ENCODE measurements around the gene ASIP. TPM values are rescaled to one million over a fixed set of nuclear protein-coding genes. Genes with fewer than 3 reads are reported as not detected.

ASIP gene
- total and polyA plus RNA-seq, 2 of the 4 experiments (the other 2 are of a cell fraction) = not detected

GRCh38 chr20:34262488-34263288 is 21.5 kb downstream of the ASIP start:
- Histone ChIP-seq H4K5ac (ENCODE audit: low read depth, low read length) (peak overlapping the region; percentile 82), H3K27ac (ENCODE audit: insufficient read depth, low read length) (peak overlapping the region; percentile 50; the same call in 1 of the 2 replicates), H3K4ac (ENCODE audit: low read depth, low read length) (peak overlapping the region; percentile 23; the same call in 1 of the 2 replicates), H3K4me3 (ENCODE audit: insufficient read depth, low read depth, low read length) (peak overlapping the region; percentile 1; the same call in 1 of the 2 replicates), H3K18ac (ENCODE audit: low read depth, low read length) (peak overlapping the region; percentile 76), H3K14ac (replicated peaks; ENCODE audit: low read depth, low read length) (peak overlapping the region; percentile 57; the same call in 1 of the 2 replicates), H2BK5ac (ENCODE audit: low read depth, low read length, poor library complexity, severe bottlenecking) (peak overlapping the region; percentile 18), H3K79me1 (ENCODE audit: low read depth in 1 of 2, low read length in 2 of 2) (no peaks in the 10 kb centered on the region), H3K9me1 (ENCODE audit: insufficient read depth, low read length) (peaks cover 8% of the 10 kb centered on the region; the same call in 1 of the 2 replicates), H4K20me1 (ENCODE audit: insufficient read depth, low read length) (no peaks in the 10 kb centered on the region), H3K56ac (ENCODE audit: extremely low read depth, insufficient read depth, low read length) (no peak overlapping the region), H2BK20ac (ENCODE audit: low read depth, low read length) (no peak overlapping the region), H3K4me1 (ENCODE audit: control insufficient read depth, insufficient read depth, low read length) (peaks cover 14% of the 10 kb centered on the region), H3K4me2 (ENCODE audit: low read depth, low read length) (peak overlapping the region; percentile 83), H3K9ac (ENCODE audit: low read depth, low read length) (peak overlapping the region; percentile 37), H4K91ac (ENCODE audit: insufficient read depth, low read depth, low read length) (no peak overlapping the region), H3K23ac (ENCODE audit: low read depth, low read length) (peak overlapping the region; percentile 44; the same call in 1 of the 2 replicates), H3K36me3 (ENCODE audit: control insufficient read depth, insufficient read depth, low read length) (no peaks in the 10 kb centered on the region), H2BK120ac (ENCODE audit: low read depth, low read length) (peak overlapping the region; percentile 15; the same call in 1 of the 2 replicates), H3K9me3 (ENCODE audit: control insufficient read depth, insufficient read depth, low read length) (no peaks in the 10 kb centered on the region), H2AK9ac (replicated peaks; ENCODE audit: low read depth, low read length, poor library complexity) (peak overlapping the region; percentile 81), H4K8ac (ENCODE audit: low read depth in 2 of 2, low read length in 2 of 2) (peak overlapping the region in 1 of 2 experiments; percentile 64; a peak in 2 of 4 replicates), H2BK15ac (ENCODE audit: low read depth, low read length) (peak overlapping the region; percentile 24; the same call in 1 of the 3 replicates), H3K27me3 (ENCODE audit: control insufficient read depth, insufficient read depth, low read length) (no peaks in the 10 kb centered on the region), H2AFZ (replicated peaks; ENCODE audit: low read length, poor library complexity) (peak overlapping the region; percentile 78), H2AK5ac (ENCODE audit: low read depth, low read length) (peak overlapping the region; percentile 7; the same call in 1 of the 2 replicates)
- TF ChIP-seq MXI1 (IDR thresholded peaks at IDR 0.05; ENCODE audit: borderline replicate concordance, low read depth, low read length) = no peak
- no peak for TF ChIP-seq CHD1 (IDR thresholded peaks at IDR 0.05; ENCODE audit: low read depth, low read length)
- no peak for TF ChIP-seq RFX5 (IDR thresholded peaks at IDR 0.05; ENCODE audit: low read depth, low read length)
- no peak for TF ChIP-seq NFE2L2 (IDR thresholded peaks at IDR 0.05; ENCODE audit: low read depth, low read length)
- no peak for TF ChIP-seq RCOR1 (IDR thresholded peaks at IDR 0.05; ENCODE audit: insufficient replicate concordance, low read length)
- TF ChIP-seq, protein P1, sequence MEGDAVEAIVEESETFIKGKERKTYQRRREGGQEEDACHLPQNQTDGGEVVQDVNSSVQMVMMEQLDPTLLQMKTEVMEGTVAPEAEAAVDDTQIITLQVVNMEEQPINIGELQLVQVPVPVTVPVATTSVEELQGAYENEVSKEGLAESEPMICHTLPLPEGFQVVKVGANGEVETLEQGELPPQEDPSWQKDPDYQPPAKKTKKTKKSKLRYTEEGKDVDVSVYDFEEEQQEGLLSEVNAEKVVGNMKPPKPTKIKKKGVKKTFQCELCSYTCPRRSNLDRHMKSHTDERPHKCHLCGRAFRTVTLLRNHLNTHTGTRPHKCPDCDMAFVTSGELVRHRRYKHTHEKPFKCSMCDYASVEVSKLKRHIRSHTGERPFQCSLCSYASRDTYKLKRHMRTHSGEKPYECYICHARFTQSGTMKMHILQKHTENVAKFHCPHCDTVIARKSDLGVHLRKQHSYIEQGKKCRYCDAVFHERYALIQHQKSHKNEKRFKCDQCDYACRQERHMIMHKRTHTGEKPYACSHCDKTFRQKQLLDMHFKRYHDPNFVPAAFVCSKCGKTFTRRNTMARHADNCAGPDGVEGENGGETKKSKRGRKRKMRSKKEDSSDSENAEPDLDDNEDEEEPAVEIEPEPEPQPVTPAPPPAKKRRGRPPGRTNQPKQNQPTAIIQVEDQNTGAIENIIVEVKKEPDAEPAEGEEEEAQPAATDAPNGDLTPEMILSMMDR (conservative IDR thresholded peaks at IDR 0.05; ENCODE audit: low read depth, low read length) = no peak
- TF ChIP-seq FOS (IDR thresholded peaks at IDR 0.05; ENCODE audit: low read depth, low read length) = peak; percentile 33; the same call in 1 of the 2 replicates
- no peak for TF ChIP-seq POLR2A (IDR thresholded peaks at IDR 0.05; ENCODE audit: low read depth, low read length)
- no peak for TF ChIP-seq CEBPB (IDR thresholded peaks at IDR 0.05; ENCODE audit: low read depth, low read length)
- TF ChIP-seq BHLHE40 (IDR thresholded peaks at IDR 0.05; ENCODE audit: low read depth, low read length) = peak; percentile 10; the same call in 1 of the 2 replicates
- no peak for TF ChIP-seq ELK1 (IDR thresholded peaks at IDR 0.05; ENCODE audit: borderline replicate concordance, low read depth, low read length)
- no peak for TF ChIP-seq SMC3 (IDR thresholded peaks at IDR 0.05; ENCODE audit: low read depth, low read length)
- TF ChIP-seq, protein P2, sequence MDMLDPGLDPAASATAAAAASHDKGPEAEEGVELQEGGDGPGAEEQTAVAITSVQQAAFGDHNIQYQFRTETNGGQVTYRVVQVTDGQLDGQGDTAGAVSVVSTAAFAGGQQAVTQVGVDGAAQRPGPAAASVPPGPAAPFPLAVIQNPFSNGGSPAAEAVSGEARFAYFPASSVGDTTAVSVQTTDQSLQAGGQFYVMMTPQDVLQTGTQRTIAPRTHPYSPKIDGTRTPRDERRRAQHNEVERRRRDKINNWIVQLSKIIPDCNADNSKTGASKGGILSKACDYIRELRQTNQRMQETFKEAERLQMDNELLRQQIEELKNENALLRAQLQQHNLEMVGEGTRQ (IDR thresholded peaks at IDR 0.05; ENCODE audit: low read depth, low read length) = no peak
- TF ChIP-seq MAFK (IDR thresholded peaks at IDR 0.05; ENCODE audit: low read depth, low read length) = no peak
- peak; percentile 59 for DNase-seq
- BruUV-seq (replicated peaks) = no TSS peak
- in situ Hi-C loops (cut with MboI; ENCODE audit: low sequenced_read_pairs) (no loop called here), intact Hi-C loops (cut with micrococcal nuclease) (no loop called here), dilution Hi-C loops (cut with HindIII; ENCODE audit: low sequenced_read_pairs, unreplicated experiment) (no loop called here)
- ATAC-seq (ENCODE audit: low read depth) = peak; percentile 66
- POLR2A ChIA-PET (ENCODE audit: unreplicated experiment) = no interaction called here
- CTCF ChIA-PET = no interaction called here
- WGBS, 2 experiments (ENCODE audit: extremely low coverage in 2 of 2, insufficient read length in 1 of 2) = 10% methylated on average over 3 of the region's 9 CpGs; no CpG with 5 or more reads in 1 of the 2 experiments
